Natural killer cell (primary cell): ENCODE data around the gene RABGAP1L. TPM values are rescaled to one million over a fixed set of nuclear protein-coding genes. Genes with fewer than 3 reads are reported as not detected.

Experiments used
- ATAC-seq, 3 donors: fragments of 150-1000 bp in 2 of 3; fragments of 200-7000 bp in 1 of 3; cut with Tn5 transposase; 1 replicate in 1 of 3; 2 replicates in 2 of 3; pipeline ENCODE4 v1.10.0; 2021; ENCODE audit warnings: mild to moderate bottlenecking in 2 of 3, moderate library complexity in 2 of 3
- DNase-seq, 2 donors: peaks; one replicate each; pipeline versions ENCODE4 v3.0.0 to v3.0.0-alpha.2; 2013 to 2021; ENCODE audit warnings: mixed read lengths in 1 of 2
- H3K27ac ChIP-seq: one replicate; pipeline ENCODE4 v1.5.1; 2013; ENCODE audit warnings: mild to moderate bottlenecking, low read length
- H3K27me3 ChIP-seq: one replicate; pipeline ENCODE4 v1.6.1; 2013; ENCODE audit warnings: low read length; ENCODE audit not compliant: control insufficient read depth, insufficient read depth
- H3K36me3 ChIP-seq: one replicate; pipeline ENCODE4 v1.6.1; 2013; ENCODE audit warnings: low read length; ENCODE audit not compliant: control insufficient read depth, insufficient read depth
- H3K4me1 ChIP-seq: one replicate; pipeline ENCODE4 v1.6.1; 2013; ENCODE audit warnings: low read length; ENCODE audit not compliant: control insufficient read depth, insufficient read depth
- H3K4me3 ChIP-seq: one replicate; pipeline ENCODE4 v1.5.1; 2013; ENCODE audit warnings: low read length
- H3K9me3 ChIP-seq: one replicate; pipeline ENCODE4 v1.6.1; 2013; ENCODE audit warnings: low read length; ENCODE audit not compliant: control insufficient read depth, insufficient read depth
- H3K27ac Mint-ChIP-seq, 2 donors: one replicate each; pipeline ENCODE4 v1.8.0; 2022; ENCODE audit warnings: mild to moderate bottlenecking in 2 of 2, mixed read lengths in 2 of 2, moderate library complexity in 1 of 2
- H3K27me3 Mint-ChIP-seq, 2 donors: one replicate each; pipeline ENCODE4 v1.8.0; 2022; ENCODE audit warnings: low read depth in 2 of 2, mixed read lengths in 2 of 2
- H3K36me3 Mint-ChIP-seq: one replicate; pipeline ENCODE4 v1.8.0; 2022; ENCODE audit warnings: mixed read lengths
- H3K4me1 Mint-ChIP-seq, 2 donors: one replicate each; pipeline ENCODE4 v1.8.0; 2022; ENCODE audit warnings: mixed read lengths in 2 of 2
- H3K4me3 Mint-ChIP-seq: one replicate; pipeline ENCODE4 v1.8.0; 2022; ENCODE audit warnings: mild to moderate bottlenecking, moderate library complexity, mixed read lengths
- H3K9me3 Mint-ChIP-seq, 2 donors: one replicate each; pipeline ENCODE4 v1.8.0; 2022; ENCODE audit warnings: mixed read lengths in 2 of 2
- CTCF ChIP-seq: fragments of 200-600 bp; IDR thresholded peaks from one replicate; pipeline ENCODE4 v1.8.0; 2022; ENCODE audit warnings: antibody characterized with exemption
- WGBS: methylation state at CpG from one replicate; pipeline ENCODE4 v1.1.7; 2013; ENCODE audit warnings: missing lambda C conversion rate; ENCODE audit not compliant: insufficient coverage; 5-methylcytosine and 5-hydroxymethylcytosine counted together
- intact Hi-C: fragments of 100-400 bp; cut with micrococcal nuclease; formaldehyde crosslinking; loops from one replicate; pipeline ENCODE4 v1.14.2; 2022
- total RNA-seq, 4 donors: library from RNA; stranded (reverse); fragments of 120-200 nt in 1 of 4; gene quantifications; one replicate each; pipeline versions ENCODE4 v1.2.3 to v1.2.4, GENCODE V29; 2013 to 2022

Gene RABGAP1L
- total RNA-seq, 3 donors from 2014 or later (not counting 1 experiment from before 2014, with no cell fraction given): 145 to 168 (median 153) TPM

- Histone ChIP-seq H3K4me1 (peaks cover 3% of the 10 kb centered on the region), H3K27ac (no peak overlapping the region), H3K27me3 (no peaks in the 10 kb centered on the region), H3K9me3 (no peaks in the 10 kb centered on the region), H3K4me3 (no peak overlapping the region), H3K36me3 (no peaks in the 10 kb centered on the region)
- ATAC-seq (peak; percentile 62 to 77 (median 65)), DNase-seq (peak in 1 of 2 donors; percentile 7)
- peaks cover 23 to 36% of the 10 kb centered on the region in 2 donors for H3K4me1 Mint-ChIP-seq
- no peak for TF ChIP-seq CTCF
- no peaks in the 10 kb centered on the region for H3K9me3 Mint-ChIP-seq
- 25% methylated on average over 3 of the region's 4 CpGs for WGBS
- no peak overlapping the region for H3K4me3 Mint-ChIP-seq
- H3K27ac Mint-ChIP-seq: peak overlapping the region; percentile 4 to 29
- H3K36me3 Mint-ChIP-seq: no peaks in the 10 kb centered on the region
- intact Hi-C loops: no loop called here
- H3K27me3 Mint-ChIP-seq: no peaks in the 10 kb centered on the region
Observed at GRCh38 chr1:174786760-174787159, 627.4 kb downstream of the RABGAP1L start.

- peak in 1 of 3 donors; percentile 19 for ATAC-seq
- no peak for DNase-seq
- no CpG with 5 or more reads among the region's 1 CpG for WGBS
- Mint-ChIP-seq H3K4me1 (peaks cover 23 to 41% of the 10 kb centered on the region in 2 donors), H3K36me3 (no peaks in the 10 kb centered on the region), H3K4me3 (no peak overlapping the region), H3K9me3 (no peaks in the 10 kb centered on the region), H3K27me3 (no peaks in the 10 kb centered on the region), H3K27ac (peak overlapping the region in 1 of 2 donors; percentile 24)
- Histone ChIP-seq H3K27me3 (no peaks in the 10 kb centered on the region), H3K4me1 (peaks cover 3% of the 10 kb centered on the region), H3K4me3 (no peak overlapping the region), H3K9me3 (no peaks in the 10 kb centered on the region), H3K36me3 (no peaks in the 10 kb centered on the region), H3K27ac (no peak overlapping the region)
- TF ChIP-seq CTCF: no peak
- intact Hi-C loops: no loop called here
Observed at GRCh38 chr1:174788981-174789380, 629.7 kb downstream of the RABGAP1L start.

- H3K27ac ChIP-seq: no peak overlapping the region
- TF ChIP-seq CTCF: no peak
- H3K4me3 Mint-ChIP-seq: no peak overlapping the region
- no peak overlapping the region for H3K4me3 ChIP-seq
- no peaks in the 10 kb centered on the region for H3K36me3 Mint-ChIP-seq
- no peaks in the 10 kb centered on the region for H3K36me3 ChIP-seq
- no peaks in the 10 kb centered on the region for H3K9me3 ChIP-seq
- DNase-seq: no peak
- peaks cover 23 to 41% of the 10 kb centered on the region in 2 donors for H3K4me1 Mint-ChIP-seq
- no peaks in the 10 kb centered on the region for H3K27me3 Mint-ChIP-seq
- H3K4me1 ChIP-seq: peaks cover 3% of the 10 kb centered on the region
- H3K27me3 ChIP-seq: no peaks in the 10 kb centered on the region
- no CpG with 5 or more reads among the region's 1 CpG for WGBS
- H3K27ac Mint-ChIP-seq: peak overlapping the region; percentile 24 to 49
- ATAC-seq: peak; percentile 54 to 75 (median 72)
- intact Hi-C loops: no loop called here
- no peaks in the 10 kb centered on the region for H3K9me3 Mint-ChIP-seq
Observed at GRCh38 chr1:174789399-174789798, 630.1 kb downstream of the RABGAP1L start.

- no peak for TF ChIP-seq CTCF
- intact Hi-C loops: no loop called here
Observed at GRCh38 chr1:174791863-174792262, 632.5 kb downstream of the RABGAP1L start.

More at GRCh38 chr1:174791863-174792262, 632.5 kb downstream of the RABGAP1L start:
- no peak overlapping the region for H3K27ac ChIP-seq
- H3K36me3 ChIP-seq: no peaks in the 10 kb centered on the region
- DNase-seq (no peak), ATAC-seq (no peak)
- Mint-ChIP-seq H3K4me3 (no peak overlapping the region), H3K27ac (no peak overlapping the region), H3K36me3 (no peaks in the 10 kb centered on the region), H3K27me3 (no peaks in the 10 kb centered on the region), H3K4me1 (peaks cover 15 to 32% of the 10 kb centered on the region in 2 donors), H3K9me3 (no peaks in the 10 kb centered on the region)
- H3K9me3 ChIP-seq: no peaks in the 10 kb centered on the region
- H3K4me3 ChIP-seq: no peak overlapping the region
- H3K4me1 ChIP-seq: peaks cover 3% of the 10 kb centered on the region
- WGBS: 23% methylated on average over 2 of the region's 2 CpGs
- no peaks in the 10 kb centered on the region for H3K27me3 ChIP-seq
